Coronary artery (tissue), 2 donors: ENCODE measurements around the gene CRB1.

ENCODE experiments used
- DNase-seq: peaks from one replicate; pipeline ENCODE4 v3.0.0-alpha.2; 2017; ENCODE audit warnings: low spot score
- H3K27ac ChIP-seq, 2 donors: fragments of 200-600 bp; sonication (generic); one replicate each; pipeline ENCODE4 v1.5.1; 2016 to 2019
- H3K4me3 ChIP-seq: fragments of 200-600 bp; sonication (generic); 2 replicates; pipeline ENCODE4 v1.5.1; 2016; ENCODE audit warnings: mild to moderate bottlenecking, moderate library complexity
- TF ChIP-seq, protein P1 (sequence below): fragments of 200-600 bp; sonication (generic); IDR thresholded peaks from one replicate; pipeline ENCODE4 v1.5.1; 2019; ENCODE audit warnings: antibody characterized with exemption

CRB1 gene

DNA sequence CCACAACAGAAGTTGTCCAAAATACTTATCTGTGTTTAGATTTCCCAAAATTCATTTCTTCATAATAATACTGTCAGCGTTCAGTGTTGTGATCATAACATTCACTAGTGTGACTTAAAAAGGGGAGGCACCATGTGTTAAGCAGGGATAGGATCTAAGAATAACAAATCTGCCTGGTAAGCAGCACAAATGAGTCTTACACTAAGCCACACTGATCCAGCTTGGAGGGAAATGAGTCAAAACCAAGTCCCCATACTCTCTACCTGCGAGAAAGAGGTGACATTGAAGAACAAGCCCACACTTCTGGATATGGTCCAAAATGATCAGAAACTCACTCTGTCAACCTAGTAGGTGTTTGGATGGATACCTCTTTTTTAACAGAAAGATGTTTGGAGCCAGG, 145.5 kb downstream of the CRB1 start:
- H3K27ac ChIP-seq: no peak overlapping the region
- TF ChIP-seq, protein P1, sequence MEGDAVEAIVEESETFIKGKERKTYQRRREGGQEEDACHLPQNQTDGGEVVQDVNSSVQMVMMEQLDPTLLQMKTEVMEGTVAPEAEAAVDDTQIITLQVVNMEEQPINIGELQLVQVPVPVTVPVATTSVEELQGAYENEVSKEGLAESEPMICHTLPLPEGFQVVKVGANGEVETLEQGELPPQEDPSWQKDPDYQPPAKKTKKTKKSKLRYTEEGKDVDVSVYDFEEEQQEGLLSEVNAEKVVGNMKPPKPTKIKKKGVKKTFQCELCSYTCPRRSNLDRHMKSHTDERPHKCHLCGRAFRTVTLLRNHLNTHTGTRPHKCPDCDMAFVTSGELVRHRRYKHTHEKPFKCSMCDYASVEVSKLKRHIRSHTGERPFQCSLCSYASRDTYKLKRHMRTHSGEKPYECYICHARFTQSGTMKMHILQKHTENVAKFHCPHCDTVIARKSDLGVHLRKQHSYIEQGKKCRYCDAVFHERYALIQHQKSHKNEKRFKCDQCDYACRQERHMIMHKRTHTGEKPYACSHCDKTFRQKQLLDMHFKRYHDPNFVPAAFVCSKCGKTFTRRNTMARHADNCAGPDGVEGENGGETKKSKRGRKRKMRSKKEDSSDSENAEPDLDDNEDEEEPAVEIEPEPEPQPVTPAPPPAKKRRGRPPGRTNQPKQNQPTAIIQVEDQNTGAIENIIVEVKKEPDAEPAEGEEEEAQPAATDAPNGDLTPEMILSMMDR: no peak
- H3K4me3 ChIP-seq: no peak overlapping the region
- no peak for DNase-seq

DNA sequence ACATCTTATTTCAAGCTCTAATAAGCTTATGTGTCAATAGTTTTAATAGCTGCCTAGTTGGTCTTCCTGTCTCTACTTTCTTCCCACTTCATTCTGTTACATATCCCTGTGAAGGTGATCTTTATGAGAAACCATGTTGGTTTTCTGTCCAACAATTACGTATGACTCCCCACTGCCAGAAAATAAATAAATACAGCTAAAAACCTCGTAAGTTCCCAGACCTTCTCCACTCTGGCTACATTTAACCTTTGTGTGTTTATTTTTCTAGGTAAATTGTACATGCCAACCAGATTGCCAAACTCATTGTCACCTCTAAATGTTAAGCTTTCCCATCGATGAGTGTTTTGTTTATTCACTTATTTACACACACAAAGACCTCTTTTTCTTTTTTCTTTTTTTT, 147.2 kb downstream of the CRB1 start:
- Histone ChIP-seq H3K4me3 (no peak overlapping the region), H3K27ac (no peak overlapping the region)
- no peak for DNase-seq
- TF ChIP-seq, protein P1: no peak

DNA sequence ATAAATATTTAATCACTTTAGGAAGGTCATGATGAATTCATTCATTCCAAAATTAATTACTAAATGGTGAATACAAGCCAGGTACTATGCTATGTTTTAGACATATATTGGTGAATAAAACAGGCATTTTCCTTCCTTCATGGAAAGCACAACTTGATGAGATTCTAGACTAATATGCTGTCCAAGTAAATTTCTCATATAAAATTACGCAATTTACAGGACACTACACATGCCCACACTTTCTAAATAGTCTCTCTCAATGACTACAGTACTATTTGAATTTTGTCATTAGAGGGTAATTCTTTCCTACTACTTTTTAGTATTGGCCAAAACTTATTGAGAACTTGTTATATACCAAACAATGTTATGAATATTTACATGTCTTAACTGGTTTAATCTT, 150.6 kb downstream of the CRB1 start:
- TF ChIP-seq, protein P1: no peak
- Histone ChIP-seq H3K4me3 (no peak overlapping the region), H3K27ac (no peak overlapping the region)
- no peak for DNase-seq

DNA sequence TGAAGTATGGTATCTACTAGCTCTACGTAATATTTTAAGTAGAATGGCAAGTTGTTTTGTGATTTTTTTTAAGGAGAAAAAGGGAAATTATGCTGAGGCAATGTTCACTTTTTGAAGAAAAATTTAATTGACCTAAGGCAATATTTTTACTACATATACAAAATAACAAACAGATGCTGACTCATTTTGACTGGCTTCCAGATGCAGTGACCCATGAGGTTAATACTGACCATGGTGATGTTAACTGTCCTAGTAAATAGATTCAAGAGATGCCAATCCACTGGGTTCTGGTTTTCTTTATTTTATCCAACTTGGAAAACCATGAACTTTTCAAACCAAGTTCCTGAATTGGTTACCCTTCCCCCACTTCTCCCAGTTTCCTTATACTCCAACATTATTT, 154.9 kb downstream of the CRB1 start:
- H3K4me3 ChIP-seq: no peak overlapping the region
- no peak for DNase-seq
- H3K27ac ChIP-seq: no peak overlapping the region
- TF ChIP-seq, protein P1: no peak

- no peak for DNase-seq
- H3K4me3 ChIP-seq: no peak overlapping the region
- TF ChIP-seq, protein P1: no peak
- H3K27ac ChIP-seq: no peak overlapping the region
Measured at GRCh38 chr1:197424380-197424779, 156.3 kb downstream of the CRB1 start.

- TF ChIP-seq, protein P1: no peak
- Histone ChIP-seq H3K27ac (no peak overlapping the region), H3K4me3 (no peak overlapping the region)
- DNase-seq: no peak
Measured at GRCh38 chr1:197429372-197429771, 161.3 kb downstream of the CRB1 start.

DNA sequence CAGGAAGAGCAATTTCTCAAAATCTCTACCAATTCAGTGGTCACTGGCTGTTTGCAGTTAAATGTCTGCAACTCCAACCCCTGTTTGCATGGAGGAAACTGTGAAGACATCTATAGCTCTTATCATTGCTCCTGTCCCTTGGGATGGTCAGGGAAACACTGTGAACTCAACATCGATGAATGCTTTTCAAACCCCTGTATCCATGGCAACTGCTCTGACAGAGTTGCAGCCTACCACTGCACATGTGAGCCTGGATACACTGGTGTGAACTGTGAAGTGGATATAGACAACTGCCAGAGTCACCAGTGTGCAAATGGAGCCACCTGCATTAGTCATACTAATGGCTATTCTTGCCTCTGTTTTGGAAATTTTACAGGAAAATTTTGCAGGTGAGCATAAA, 167.2 kb downstream of the CRB1 start:
- Histone ChIP-seq H3K27ac (no peak overlapping the region), H3K4me3 (no peak overlapping the region)
- TF ChIP-seq, protein P1: no peak
- DNase-seq: no peak
